Omental fat pad (tissue), 4 donors: Measurements from ENCODE around the gene CNOT2. TPM values are rescaled to one million over a fixed set of nuclear protein-coding genes. Genes with fewer than 3 reads are reported as not detected.

ENCODE experiments used
- ATAC-seq: fragments of 150-250 bp; one replicate; pipeline ENCODE4 v1.9.1; 2016; ENCODE audit warnings: mild to moderate bottlenecking, moderate library complexity; ENCODE audit not compliant: low FRiP score
- DNase-seq: peaks from one replicate; pipeline ENCODE4 v3.0.0-alpha.2; 2019; ENCODE audit warnings: low spot score
- CTCF ChIP-seq, 3 donors: fragments of 450-650 bp; IDR thresholded peaks; one replicate each; pipeline ENCODE4 v1.5.1; 2016 to 2017; ENCODE audit warnings: antibody characterized with exemption in 3 of 3, mild to moderate bottlenecking in 3 of 3, moderate library complexity in 2 of 3
- total RNA-seq, 4 donors: library from RNA; depleted of rRNA; stranded (reverse); fragments of >200 nt; gene quantifications; one replicate each; pipeline ENCODE4 v1.1.0, GENCODE V29; 2016

Gene CNOT2
- 100 to 1,000 TPM; 122 to 155 (median 144) TPM for total RNA-seq

- DNase-seq (peak; percentile 81), ATAC-seq (peak; percentile 96)
- TF ChIP-seq CTCF (IDR thresholded peaks at IDR 0.05) = no peak
Measured at GRCh38 chr12:70242695-70243509, at the start of gene CNOT2. CNOT2 (plus strand) TSS chr12:70243433; CDS start chr12:70278227, 34,794 bp downstream.

GRCh38 chr12:70194076-70194475 lies 49.2 kb upstream of the CNOT2 start:
- no peak for TF ChIP-seq CTCF (IDR thresholded peaks at IDR 0.05)
- no peak for DNase-seq

GRCh38 chr12:70196811-70197281 lies 46.4 kb upstream of the CNOT2 start:
- DNase-seq (no peak), ATAC-seq (no peak)
- TF ChIP-seq CTCF (IDR thresholded peaks at IDR 0.05) = no peak

More at GRCh38 chr12:70194076-70194475, 49.2 kb upstream of the CNOT2 start:
- no peak for ATAC-seq

GRCh38 chr12:70197345-70197744 lies 45.9 kb upstream of the CNOT2 start:
- no peak for ATAC-seq
- TF ChIP-seq CTCF (IDR thresholded peaks at IDR 0.05) = no peak

GRCh38 chr12:70213707-70214106 lies 29.5 kb upstream of the CNOT2 start:
- no peak for DNase-seq
- no peak for ATAC-seq
- TF ChIP-seq CTCF (IDR thresholded peaks at IDR 0.05) = no peak

More at GRCh38 chr12:70197345-70197744, 45.9 kb upstream of the CNOT2 start:
- DNase-seq = no peak

GRCh38 chr12:70214972-70215617 lies 28.1 kb upstream of the CNOT2 start:
- DNase-seq (no peak), ATAC-seq (no peak)
- no peak for TF ChIP-seq CTCF (IDR thresholded peaks at IDR 0.05)
